HepG2 (cell line): ENCODE data around the gene WTAP. TPM values are rescaled to one million over a fixed set of nuclear protein-coding genes. Genes with fewer than 3 reads are reported as not detected.

Source experiments
- ELF4 ChIP-seq: sonication (generic); formaldehyde crosslinking; IDR thresholded peaks from 2 replicates; pipeline ENCODE4 v1.5.0; 2020; ENCODE audit warnings: missing genetic modification reagents, mild to moderate bottlenecking, moderate library complexity, borderline replicate concordance
- JARID2 ChIP-seq: sonication (generic); formaldehyde crosslinking; IDR thresholded peaks from 2 replicates; pipeline ENCODE4 v1.8.1; 2023; ENCODE audit warnings: missing genetic modification reagents, inconsistent platforms; ENCODE audit not compliant: insufficient replicate concordance
- MAFK ChIP-seq, 2 experiments: IDR thresholded peaks in 1 of 2; conservative IDR thresholded peaks in 1 of 2; 2 replicates each; pipeline ENCODE4 v1.6.1; 2011; ENCODE audit warnings: improper control_type of control experiment in 2 of 2, low read length in 2 of 2
- MED1 ChIP-seq: sonication (generic); formaldehyde crosslinking; IDR thresholded peaks from 2 replicates; pipeline ENCODE4 v1.4.0; 2020; ENCODE audit warnings: missing genetic modification reagents
- NONO ChIP-seq, 2 experiments: fragments of 450-650 bp in 1 of 2; sonication (generic) in 1 of 2; formaldehyde crosslinking in 1 of 2; IDR thresholded peaks in 1 of 2; conservative IDR thresholded peaks in 1 of 2; 2 replicates each; pipeline versions ENCODE4 v1.6.1 to v1.8.0; 2017 to 2022; ENCODE audit warnings: mild to moderate bottlenecking in 1 of 2, missing genetic modification reagents in 1 of 2, moderate library complexity in 1 of 2
- RELA ChIP-seq: sonication (generic); formaldehyde crosslinking; IDR thresholded peaks from 2 replicates; pipeline ENCODE4 v1.4.0; 2020; ENCODE audit warnings: missing genetic modification reagents
- ZNF530 ChIP-seq: sonication (generic); formaldehyde crosslinking; IDR thresholded peaks from 2 replicates; pipeline ENCODE4 v1.5.0; 2020; ENCODE audit warnings: low read depth, mild to moderate bottlenecking, missing genetic modification reagents
- polyA plus RNA-seq, 8 experiments: library from polyadenylated mRNA; depleted of rRNA in 3 of 8; stranded (reverse) in 7 of 8; unstranded in 1 of 8; fragments of >200 nt; fragmentation: Illumina TruSeq in 4 of 8; extraction: Trizol in 4 of 8; gene quantifications; 2 replicates each; pipeline versions ENCODE4 v1.2.1 to v1.2.3, GENCODE V29; 2011 to 2016; ENCODE audit warnings: low read depth in 4 of 8, missing spikeins in 1 of 8, mixed read lengths in 1 of 8; ENCODE audit not compliant: insufficient read depth in 1 of 8
- total RNA-seq, 5 experiments: library from RNA; depleted of rRNA; stranded (reverse); fragments of >200 nt; fragmentation: Illumina TruSeq; extraction: Trizol; gene quantifications; 2 replicates each; pipeline ENCODE4 v1.2.3, GENCODE V29; 2016; ENCODE audit warnings: low read depth in 1 of 5
- TF ChIP-seq, protein P1 (sequence below), 2 experiments: fragments of 450-650 bp in 1 of 2; sonication (generic) in 1 of 2; formaldehyde crosslinking in 1 of 2; IDR thresholded peaks; 2 replicates each; pipeline versions ENCODE4 v1.6.1 to v1.8.0; 2016 to 2022; ENCODE audit warnings: antibody characterized with exemption in 1 of 2, mild to moderate bottlenecking in 1 of 2, missing genetic modification reagents in 1 of 2
- TF ChIP-seq, protein P2 (sequence below), 2 experiments: sonication (generic) in 1 of 2; formaldehyde crosslinking in 1 of 2; IDR thresholded peaks; 2 replicates each; pipeline versions ENCODE4 v1.5.1 to v1.6.1; 2011 to 2020; ENCODE audit warnings: borderline replicate concordance in 1 of 2, low read depth in 1 of 2, low read length in 1 of 2, mild to moderate bottlenecking in 1 of 2, missing genetic modification reagents in 1 of 2, moderate library complexity in 1 of 2
- TF ChIP-seq, protein P3 (sequence below): sonication (generic); formaldehyde crosslinking; IDR thresholded peaks from 2 replicates; pipeline ENCODE4 v1.4.0; 2020; ENCODE audit warnings: mild to moderate bottlenecking, missing genetic modification reagents

The WTAP gene
- total and polyA plus RNA-seq, 2 of the 13 experiments (the other 11 are each of a cell fraction or from before 2014, with no cell fraction given), result 31.6 to 167 TPM

DNA sequence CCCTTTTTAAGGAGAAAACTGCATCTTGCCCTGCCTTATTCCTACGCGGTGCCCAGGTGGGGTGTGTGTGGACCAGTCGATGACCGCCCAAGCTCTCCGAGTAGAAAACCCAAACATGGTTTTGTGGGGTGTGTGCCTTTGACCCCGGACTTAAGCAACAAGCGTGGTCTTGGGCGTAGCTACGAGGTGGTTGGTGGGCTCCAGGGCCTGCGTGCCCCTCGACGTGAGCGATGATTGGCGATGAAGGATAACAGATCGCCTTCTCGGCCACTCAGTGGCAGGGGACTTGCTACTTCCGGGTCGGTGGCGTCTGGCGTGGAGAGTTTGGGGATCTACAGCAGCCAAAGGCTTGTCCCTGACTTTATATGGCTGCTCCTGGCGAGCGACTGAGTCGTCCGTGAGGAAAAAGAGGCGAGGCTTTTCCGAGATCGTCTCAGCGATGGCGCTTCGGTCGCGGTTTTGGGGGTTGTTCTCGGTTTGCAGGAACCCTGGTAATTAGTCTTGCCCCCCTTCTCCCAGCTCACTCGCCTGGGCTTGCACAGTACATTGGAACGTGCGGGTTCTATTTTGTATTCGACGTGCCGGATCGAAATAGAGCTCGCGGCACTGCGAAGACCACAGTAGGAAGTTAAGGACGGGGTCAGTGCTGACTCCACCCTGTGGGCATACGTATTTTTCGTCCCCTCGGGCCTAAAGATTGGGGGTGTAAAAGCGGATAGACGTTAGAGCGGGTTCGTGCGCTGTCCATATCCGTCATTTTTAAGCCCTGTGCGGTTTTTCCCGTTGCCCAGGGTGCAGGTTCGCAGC is 63.0 kb downstream of the WTAP start, which contains the start of gene MRPL18 (continued):
- TF ChIP-seq RELA (CRISPR knock-in tag) (0 out of 2 replicates have a peak, but pooled peaks have one; percentile 20), JARID2 (CRISPR knock-in tag) (no peak), MED1 (CRISPR knock-in tag) (no peak; the same call in 1 of the 2 replicates), MAFK (conservative IDR thresholded peaks at IDR 0.05 in 1 of 2, IDR thresholded peaks at IDR 0.05 in 1 of 2; ENCODE audit: low read length in 2 of 2) (0 out of 4 replicates have a peak, but pooled peaks of 1 of the 2 experiments have one; percentile 7), NONO (IDR thresholded peaks at IDR 0.05) (no peak), NONO (CRISPR knock-in tag; conservative IDR thresholded peaks at IDR 0.05) (peak; percentile 38), ZNF530 (CRISPR knock-in tag) (no peak), ELF4 (peak; percentile 50; the same call in 1 of the 2 replicates)
- TF ChIP-seq, protein P1, sequence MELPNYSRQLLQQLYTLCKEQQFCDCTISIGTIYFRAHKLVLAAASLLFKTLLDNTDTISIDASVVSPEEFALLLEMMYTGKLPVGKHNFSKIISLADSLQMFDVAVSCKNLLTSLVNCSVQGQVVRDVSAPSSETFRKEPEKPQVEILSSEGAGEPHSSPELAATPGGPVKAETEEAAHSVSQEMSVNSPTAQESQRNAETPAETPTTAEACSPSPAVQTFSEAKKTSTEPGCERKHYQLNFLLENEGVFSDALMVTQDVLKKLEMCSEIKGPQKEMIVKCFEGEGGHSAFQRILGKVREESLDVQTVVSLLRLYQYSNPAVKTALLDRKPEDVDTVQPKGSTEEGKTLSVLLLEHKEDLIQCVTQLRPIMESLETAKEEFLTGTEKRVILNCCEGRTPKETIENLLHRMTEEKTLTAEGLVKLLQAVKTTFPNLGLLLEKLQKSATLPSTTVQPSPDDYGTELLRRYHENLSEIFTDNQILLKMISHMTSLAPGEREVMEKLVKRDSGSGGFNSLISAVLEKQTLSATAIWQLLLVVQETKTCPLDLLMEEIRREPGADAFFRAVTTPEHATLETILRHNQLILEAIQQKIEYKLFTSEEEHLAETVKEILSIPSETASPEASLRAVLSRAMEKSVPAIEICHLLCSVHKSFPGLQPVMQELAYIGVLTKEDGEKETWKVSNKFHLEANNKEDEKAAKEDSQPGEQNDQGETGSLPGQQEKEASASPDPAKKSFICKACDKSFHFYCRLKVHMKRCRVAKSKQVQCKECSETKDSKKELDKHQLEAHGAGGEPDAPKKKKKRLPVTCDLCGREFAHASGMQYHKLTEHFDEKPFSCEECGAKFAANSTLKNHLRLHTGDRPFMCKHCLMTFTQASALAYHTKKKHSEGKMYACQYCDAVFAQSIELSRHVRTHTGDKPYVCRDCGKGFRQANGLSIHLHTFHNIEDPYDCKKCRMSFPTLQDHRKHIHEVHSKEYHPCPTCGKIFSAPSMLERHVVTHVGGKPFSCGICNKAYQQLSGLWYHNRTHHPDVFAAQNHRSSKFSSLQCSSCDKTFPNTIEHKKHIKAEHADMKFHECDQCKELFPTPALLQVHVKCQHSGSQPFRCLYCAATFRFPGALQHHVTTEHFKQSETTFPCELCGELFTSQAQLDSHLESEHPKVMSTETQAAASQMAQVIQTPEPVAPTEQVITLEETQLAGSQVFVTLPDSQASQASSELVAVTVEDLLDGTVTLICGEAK (IDR thresholded peaks at IDR 0.05), result no peak
- TF ChIP-seq, protein P1 (CRISPR knock-in tag; IDR thresholded peaks at IDR 0.05), result 0 out of 2 replicates have a peak, but pooled peaks have one; percentile 14
- TF ChIP-seq, protein P2, sequence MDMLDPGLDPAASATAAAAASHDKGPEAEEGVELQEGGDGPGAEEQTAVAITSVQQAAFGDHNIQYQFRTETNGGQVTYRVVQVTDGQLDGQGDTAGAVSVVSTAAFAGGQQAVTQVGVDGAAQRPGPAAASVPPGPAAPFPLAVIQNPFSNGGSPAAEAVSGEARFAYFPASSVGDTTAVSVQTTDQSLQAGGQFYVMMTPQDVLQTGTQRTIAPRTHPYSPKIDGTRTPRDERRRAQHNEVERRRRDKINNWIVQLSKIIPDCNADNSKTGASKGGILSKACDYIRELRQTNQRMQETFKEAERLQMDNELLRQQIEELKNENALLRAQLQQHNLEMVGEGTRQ (IDR thresholded peaks at IDR 0.05; ENCODE audit: low read depth, low read length), result no peak
- TF ChIP-seq, protein P2 (CRISPR knock-in tag; IDR thresholded peaks at IDR 0.05; ENCODE audit: borderline replicate concordance), result 0 out of 2 replicates have a peak, but pooled peaks have one; percentile 50
- TF ChIP-seq, protein P3, sequence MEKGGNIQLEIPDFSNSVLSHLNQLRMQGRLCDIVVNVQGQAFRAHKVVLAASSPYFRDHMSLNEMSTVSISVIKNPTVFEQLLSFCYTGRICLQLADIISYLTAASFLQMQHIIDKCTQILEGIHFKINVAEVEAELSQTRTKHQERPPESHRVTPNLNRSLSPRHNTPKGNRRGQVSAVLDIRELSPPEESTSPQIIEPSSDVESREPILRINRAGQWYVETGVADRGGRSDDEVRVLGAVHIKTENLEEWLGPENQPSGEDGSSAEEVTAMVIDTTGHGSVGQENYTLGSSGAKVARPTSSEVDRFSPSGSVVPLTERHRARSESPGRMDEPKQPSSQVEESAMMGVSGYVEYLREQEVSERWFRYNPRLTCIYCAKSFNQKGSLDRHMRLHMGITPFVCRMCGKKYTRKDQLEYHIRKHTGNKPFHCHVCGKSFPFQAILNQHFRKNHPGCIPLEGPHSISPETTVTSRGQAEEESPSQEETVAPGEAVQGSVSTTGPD (CRISPR knock-in tag), result no peak; the same call in 1 of the 2 replicates
